Prostate gland (tissue), 2 donors: ENCODE results near the gene LMF2. TPM values are rescaled to one million over a fixed set of nuclear protein-coding genes. Genes with fewer than 3 reads are reported as not detected.

ENCODE experiments used
- DNase-seq: peaks from one replicate; pipeline ENCODE4 v3.0.0-alpha.2; 2019; ENCODE audit warnings: low spot score
- H3K27ac ChIP-seq, 2 donors: fragments of 200-600 bp; sonication (generic); 2 replicates each; pipeline ENCODE4 v1.5.1; 2017 to 2019
- H3K27me3 ChIP-seq: fragments of 200-600 bp; sonication (generic); replicated peaks from 2 replicates; pipeline ENCODE4 v1.5.1; 2019; ENCODE audit not compliant: insufficient read depth
- H3K36me3 ChIP-seq, 2 donors: fragments of 200-600 bp; sonication (generic); 1 replicate in 1 of 2; 2 replicates in 1 of 2; pipeline versions ENCODE4 v1.5.1 to v1.8.1; 2017 to 2019
- H3K4me1 ChIP-seq: fragments of 200-600 bp; sonication (generic); replicated peaks from 2 replicates; pipeline ENCODE4 v1.5.1; 2019
- H3K4me3 ChIP-seq, 2 donors: fragments of 200-600 bp; sonication (generic); 2 replicates each; pipeline ENCODE4 v1.5.1; 2017 to 2019
- H3K9me3 ChIP-seq: fragments of 200-600 bp; sonication (generic); 2 replicates; pipeline ENCODE4 v1.5.1; 2017
- POLR2A ChIP-seq: fragments of 450-650 bp; IDR thresholded peaks from one replicate; pipeline ENCODE4 v1.6.1; 2016; ENCODE audit warnings: antibody characterized with exemption, mild to moderate bottlenecking
- POLR2AphosphoS5 ChIP-seq: sonication (generic); formaldehyde crosslinking; IDR thresholded peaks from one replicate; pipeline ENCODE4 v1.6.1; 2017; ENCODE audit warnings: antibody characterized with exemption
- WGBS: methylation state at CpG from one replicate; pipeline ENCODE4 v1.1.5; 2018; 5-methylcytosine and 5-hydroxymethylcytosine counted together
- intact Hi-C: fragments of 100-400 bp; cut with DNase I; formaldehyde crosslinking; loops from one replicate; pipeline ENCODE4 v1.14.2; 2022
- total RNA-seq, 2 donors: library from RNA; depleted of rRNA; stranded (reverse); fragments of >200 nt; gene quantifications; one replicate each; pipeline ENCODE4 v1.1.0, GENCODE V29; 2016
- TF ChIP-seq, protein P1 (sequence below), 4 experiments: fragments of 200-600 bp in 2 of 4; fragments of 450-650 bp in 2 of 4; sonication (generic) in 2 of 4; IDR thresholded peaks; 1 replicate in 3 of 4; 2 replicates in 1 of 4; pipeline ENCODE4 v1.5.1; 2016 to 2019; ENCODE audit warnings: antibody characterized with exemption in 4 of 4, mild to moderate bottlenecking in 2 of 4, moderate library complexity in 2 of 4

Gene LMF2
- total RNA-seq, 2 donors from 2014 or later = 76.6 to 94.3 TPM

DNA sequence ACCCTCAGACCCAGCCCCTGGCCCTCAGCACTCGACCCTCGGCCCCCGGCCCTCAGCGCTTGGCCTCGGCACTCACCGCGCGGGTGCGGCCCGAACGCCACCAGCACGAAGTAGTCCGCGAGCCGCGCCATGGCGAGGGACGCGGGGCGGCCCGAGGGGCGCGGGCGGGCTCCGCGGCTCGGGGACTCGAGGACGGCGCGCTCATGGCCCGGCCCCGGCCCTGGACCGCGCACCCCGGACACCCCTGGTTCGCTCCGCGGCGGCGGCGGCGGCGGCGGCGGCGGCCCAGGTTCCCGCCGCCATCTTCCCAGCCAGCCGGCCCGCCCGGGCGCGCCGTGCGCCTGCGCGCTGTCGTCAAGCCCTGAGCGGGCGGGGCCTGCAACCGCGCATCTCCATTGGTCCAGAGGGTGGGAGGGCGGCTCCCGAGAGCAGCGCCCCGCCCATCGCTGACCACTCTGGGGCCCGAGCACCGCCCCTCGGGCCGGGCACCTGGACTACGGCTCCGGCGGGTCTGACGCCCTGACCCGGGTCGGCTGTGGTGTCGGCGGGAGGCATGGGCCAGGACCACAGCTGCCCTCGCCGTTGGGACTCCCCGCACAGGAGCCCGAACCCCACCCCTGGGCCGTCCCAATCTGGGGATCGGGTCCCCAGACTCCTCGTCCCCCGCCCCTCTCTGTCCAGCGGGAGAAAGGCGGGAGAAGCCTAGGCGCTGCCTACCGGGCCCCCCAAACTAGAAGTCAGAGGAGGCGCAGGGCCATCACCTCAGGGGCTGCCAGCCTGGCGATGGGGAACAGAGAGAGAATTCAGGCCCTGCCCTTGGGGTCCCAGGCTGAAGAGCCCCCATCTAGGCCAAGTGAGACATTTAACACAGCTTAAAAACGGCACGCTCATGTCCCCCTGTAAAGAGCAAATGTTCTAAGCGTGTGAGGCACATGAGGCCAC is 32.5 kb downstream of the LMF2 start, which contains the start of gene SBF1:
Gene SBF1 (minus strand): TSS at position 326 of the 942 bp plus-strand sequence. CDS start 195 bp downstream, at position 131.
- H3K27me3 ChIP-seq = no peaks in the 10 kb centered on the region
- TF ChIP-seq POLR2AphosphoS5 (peak; percentile 73), POLR2A (peak; percentile 69)
- TF ChIP-seq, protein P1, sequence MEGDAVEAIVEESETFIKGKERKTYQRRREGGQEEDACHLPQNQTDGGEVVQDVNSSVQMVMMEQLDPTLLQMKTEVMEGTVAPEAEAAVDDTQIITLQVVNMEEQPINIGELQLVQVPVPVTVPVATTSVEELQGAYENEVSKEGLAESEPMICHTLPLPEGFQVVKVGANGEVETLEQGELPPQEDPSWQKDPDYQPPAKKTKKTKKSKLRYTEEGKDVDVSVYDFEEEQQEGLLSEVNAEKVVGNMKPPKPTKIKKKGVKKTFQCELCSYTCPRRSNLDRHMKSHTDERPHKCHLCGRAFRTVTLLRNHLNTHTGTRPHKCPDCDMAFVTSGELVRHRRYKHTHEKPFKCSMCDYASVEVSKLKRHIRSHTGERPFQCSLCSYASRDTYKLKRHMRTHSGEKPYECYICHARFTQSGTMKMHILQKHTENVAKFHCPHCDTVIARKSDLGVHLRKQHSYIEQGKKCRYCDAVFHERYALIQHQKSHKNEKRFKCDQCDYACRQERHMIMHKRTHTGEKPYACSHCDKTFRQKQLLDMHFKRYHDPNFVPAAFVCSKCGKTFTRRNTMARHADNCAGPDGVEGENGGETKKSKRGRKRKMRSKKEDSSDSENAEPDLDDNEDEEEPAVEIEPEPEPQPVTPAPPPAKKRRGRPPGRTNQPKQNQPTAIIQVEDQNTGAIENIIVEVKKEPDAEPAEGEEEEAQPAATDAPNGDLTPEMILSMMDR (IDR thresholded peaks at IDR 0.05) = peak in 1 of 4 experiments; percentile 7
- H3K4me3 ChIP-seq = peak within 1 kb of the TSS; percentile 86
- WGBS = 2% methylated on average over 52 of the region's 97 CpGs
- peak within 1 kb of the TSS; percentile 77 to 82 for H3K27ac ChIP-seq
- DNase-seq = peak; percentile 91
- no peaks in the 10 kb centered on the region for H3K9me3 ChIP-seq
- H3K36me3 ChIP-seq = no peaks in the 10 kb centered on the region
- intact Hi-C loops = no loop called here
- H3K4me1 ChIP-seq = peaks cover 32% of the 10 kb centered on the region

DNA sequence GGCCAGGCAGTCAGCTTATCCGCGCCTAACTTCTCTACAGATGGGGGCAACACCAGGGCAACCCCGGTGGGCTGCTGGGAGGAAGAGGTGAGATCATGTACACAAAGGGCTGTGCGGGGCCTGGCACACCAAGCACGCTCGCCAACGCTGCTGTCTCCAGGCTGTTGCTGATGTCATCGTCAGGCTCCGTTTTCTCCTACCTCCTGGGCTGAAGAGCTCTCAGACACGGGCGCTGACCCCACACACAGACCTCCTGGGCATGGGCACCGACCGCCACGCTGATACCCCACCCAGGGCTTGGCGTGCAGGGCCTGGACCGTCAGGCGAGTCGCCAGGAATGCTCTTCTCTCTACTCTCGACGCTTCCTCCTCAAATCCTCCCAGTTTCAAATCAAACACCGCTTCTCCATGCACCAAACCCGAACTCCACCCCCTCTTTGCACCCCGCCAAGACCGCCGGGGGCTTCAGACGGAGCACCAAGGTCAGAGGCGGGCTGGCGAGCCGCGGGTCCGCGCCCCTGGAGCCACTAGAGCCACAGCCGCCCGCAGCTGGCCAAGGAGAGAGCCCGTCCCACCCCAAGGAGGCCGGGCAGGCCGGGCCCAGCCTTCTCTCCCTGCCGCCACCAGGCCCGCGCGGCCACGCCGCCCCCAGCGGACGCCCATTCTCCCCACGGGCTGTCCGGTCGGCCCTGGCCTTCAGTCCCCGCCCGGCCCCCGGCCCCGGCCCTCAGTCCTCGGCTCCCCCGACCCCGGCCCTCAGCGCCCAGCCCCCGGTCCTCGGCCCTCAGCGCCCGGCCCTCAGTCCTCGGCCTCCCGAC is 33.4 kb downstream of the LMF2 start:
- Histone ChIP-seq H3K9me3 (no peaks in the 10 kb centered on the region), H3K4me1 (peaks cover 35% of the 10 kb centered on the region), H3K36me3 (no peaks in the 10 kb centered on the region), H3K27ac (peak overlapping the region; percentile 54 to 77), H3K27me3 (no peaks in the 10 kb centered on the region), H3K4me3 (peak overlapping the region; percentile 86)
- no peak for DNase-seq
- TF ChIP-seq POLR2A (peak; percentile 10), POLR2AphosphoS5 (no peak)
- TF ChIP-seq, protein P1 (IDR thresholded peaks at IDR 0.05) = no peak
- intact Hi-C loops = no loop called here
- WGBS = 9% methylated on average over 33 of the region's 62 CpGs

DNA sequence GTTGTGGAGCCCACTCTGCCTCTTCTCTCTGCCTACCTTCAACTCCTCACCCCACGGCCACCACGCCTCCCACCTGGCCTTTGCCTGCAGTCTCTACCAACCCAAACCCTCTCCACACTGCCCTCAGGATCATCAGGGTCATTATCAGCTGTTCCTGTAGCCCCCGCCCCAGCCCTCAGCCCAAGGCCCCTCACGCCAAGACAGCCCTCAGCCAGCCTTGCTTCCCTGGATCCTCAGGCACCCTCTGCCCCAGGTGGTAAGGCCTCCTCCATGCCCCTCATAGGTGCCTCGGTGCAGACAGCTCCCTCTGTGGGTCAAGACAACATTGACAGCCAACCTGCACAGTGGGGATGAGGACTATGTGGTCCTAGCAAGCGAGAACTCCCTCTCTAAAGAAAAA is 34.4 kb downstream of the LMF2 start:
- Histone ChIP-seq H3K4me3 (peak overlapping the region; percentile 86), H3K36me3 (no peaks in the 10 kb centered on the region), H3K27ac (no peak overlapping the region), H3K27me3 (no peaks in the 10 kb centered on the region), H3K9me3 (no peaks in the 10 kb centered on the region), H3K4me1 (peaks cover 35% of the 10 kb centered on the region)
- 83% methylated on average over 6 of the region's 6 CpGs for WGBS
- intact Hi-C loops = no loop called here
- DNase-seq = no peak
- TF ChIP-seq POLR2AphosphoS5 (no peak), POLR2A (no peak)
- TF ChIP-seq, protein P1 (IDR thresholded peaks at IDR 0.05) = no peak

DNA sequence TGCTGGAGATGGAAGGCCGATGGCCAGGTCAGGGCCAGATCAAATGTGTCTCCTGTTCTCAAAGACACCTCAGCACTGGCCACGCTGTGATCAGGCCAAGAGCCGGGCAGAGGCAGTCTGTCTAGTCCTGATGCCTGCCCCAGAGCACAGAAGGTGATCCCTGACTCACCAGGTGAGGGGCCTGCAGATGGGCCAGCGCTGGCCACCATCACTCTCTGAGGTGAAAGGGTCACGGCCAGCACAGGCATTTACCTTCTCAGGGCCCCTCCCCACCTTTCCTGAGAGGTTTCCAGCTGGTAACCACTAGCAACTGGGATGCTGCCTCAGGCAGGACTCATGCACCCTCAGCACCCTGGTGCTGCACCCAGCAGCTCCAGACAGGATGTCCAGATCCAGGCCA is 35.5 kb downstream of the LMF2 start:
- Histone ChIP-seq H3K9me3 (no peaks in the 10 kb centered on the region), H3K4me3 (no peak overlapping the region), H3K36me3 (peaks cover 2 to 6% of the 10 kb centered on the region in 2 donors), H3K27ac (no peak overlapping the region), H3K27me3 (no peaks in the 10 kb centered on the region), H3K4me1 (peaks cover 35% of the 10 kb centered on the region)
- intact Hi-C loops = no loop called here
- DNase-seq = no peak
- WGBS = 61% methylated on average over 5 of the region's 5 CpGs
- TF ChIP-seq POLR2AphosphoS5 (no peak), POLR2A (no peak)
- TF ChIP-seq, protein P1 (IDR thresholded peaks at IDR 0.05) = no peak
